GM18519 (cell line): Measurements from ENCODE around the gene LBX1.

Experiments used
- ATAC-seq: cut with Tn5 transposase; IDR thresholded peaks from one replicate; pipeline ENCODE4 v1.9.1; 2021; ENCODE audit warnings: mild to moderate bottlenecking, moderate library complexity; ENCODE audit not compliant: unreplicated experiment, low FRiP score

LBX1 gene

DNA sequence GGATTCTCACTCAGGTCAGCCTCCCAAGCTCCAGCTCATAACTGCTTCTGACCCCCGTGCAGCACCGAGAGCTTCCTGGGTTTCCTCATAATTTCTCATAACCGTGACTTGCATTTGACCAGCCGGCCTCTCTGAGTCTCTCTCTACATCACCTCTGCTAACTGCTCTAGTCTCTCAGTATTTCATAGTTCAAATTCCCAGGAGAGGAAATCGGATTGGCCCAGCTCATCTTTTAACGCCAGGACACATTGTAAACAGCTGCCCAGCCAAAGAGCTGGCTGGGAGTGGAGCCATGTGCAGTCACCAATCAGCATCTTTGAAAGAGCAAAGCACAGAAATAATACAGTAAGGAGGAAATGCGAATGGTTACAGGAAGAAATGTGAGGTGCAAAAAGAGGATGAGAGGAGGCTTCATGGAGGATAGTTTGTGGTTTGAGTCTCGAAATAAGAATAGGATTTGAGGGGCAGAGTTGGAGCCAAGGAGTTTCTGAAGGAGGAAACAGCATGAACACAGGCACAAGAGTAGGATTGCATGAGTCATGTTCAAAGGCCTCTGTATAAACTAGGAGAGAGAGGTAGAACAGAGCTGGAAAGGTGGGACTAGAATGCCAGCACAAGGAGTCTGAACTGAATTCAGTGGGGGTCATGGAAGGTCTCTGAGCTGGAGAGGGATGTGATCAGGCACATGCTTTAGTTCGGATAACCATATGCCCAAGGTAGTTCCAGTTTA is 15.2 kb upstream of the LBX1 start:
- no peak for ATAC-seq

DNA sequence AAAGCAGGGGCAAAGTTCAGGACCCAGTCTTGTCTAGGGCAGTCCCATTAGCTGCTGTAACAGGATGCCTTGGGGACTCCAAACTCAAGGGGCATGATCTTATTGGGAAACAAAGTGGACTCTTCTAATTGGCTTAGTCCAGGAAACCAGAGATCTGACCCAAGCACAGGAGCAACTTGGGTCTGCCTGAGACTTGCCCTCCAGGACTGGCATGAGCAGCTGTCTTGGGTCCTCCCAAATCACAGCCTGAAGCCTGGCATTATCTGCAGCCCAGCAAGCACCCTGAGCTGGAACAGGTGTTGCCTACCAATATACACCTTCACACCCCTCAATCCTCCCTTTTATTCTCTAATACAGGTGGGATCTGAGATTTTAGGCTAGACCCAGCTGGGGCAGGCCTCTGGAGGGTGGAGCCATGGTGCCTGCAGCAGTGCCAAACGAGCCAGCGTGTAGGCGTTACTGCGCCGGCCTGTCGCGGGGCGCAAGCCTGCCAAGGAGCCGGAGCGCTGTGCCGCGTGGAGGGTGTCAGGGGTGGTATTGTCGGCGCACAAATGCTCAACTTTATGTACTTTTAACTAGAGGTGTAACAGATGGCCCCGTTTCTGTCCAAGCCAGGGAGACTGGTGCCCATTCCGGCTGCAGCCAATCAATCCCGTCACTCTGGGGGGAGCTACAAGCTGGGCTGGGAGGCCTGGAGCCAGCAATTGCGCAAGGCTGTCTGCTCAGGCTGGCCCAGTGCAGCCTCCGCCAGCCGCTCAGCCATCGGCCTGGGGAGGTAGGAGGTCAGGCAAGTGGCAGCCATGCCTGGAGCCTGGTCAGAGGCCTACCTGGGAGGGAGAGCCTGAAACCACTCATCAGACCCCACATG is 12.8 kb upstream of the LBX1 start:
- no peak for ATAC-seq

DNA sequence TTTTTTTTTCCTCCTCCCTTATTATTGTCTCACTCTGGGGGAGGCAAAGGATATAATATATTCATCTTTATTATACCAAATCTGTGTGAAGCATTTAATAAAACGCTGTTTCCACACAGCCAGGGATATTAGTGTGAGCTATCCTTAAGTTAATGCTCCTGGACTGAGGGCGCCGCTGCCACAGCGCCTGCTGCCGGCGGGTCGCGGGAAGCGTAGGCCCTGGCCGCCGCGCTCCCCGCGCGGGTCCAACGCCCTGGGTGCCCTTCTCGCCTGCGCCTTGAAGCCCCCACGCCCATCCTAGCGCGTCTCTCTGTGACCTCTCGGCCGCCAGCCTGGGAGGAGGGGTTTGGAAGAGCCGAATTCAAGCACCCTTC is 9.5 kb upstream of the LBX1 start:
- ATAC-seq: no peak

DNA sequence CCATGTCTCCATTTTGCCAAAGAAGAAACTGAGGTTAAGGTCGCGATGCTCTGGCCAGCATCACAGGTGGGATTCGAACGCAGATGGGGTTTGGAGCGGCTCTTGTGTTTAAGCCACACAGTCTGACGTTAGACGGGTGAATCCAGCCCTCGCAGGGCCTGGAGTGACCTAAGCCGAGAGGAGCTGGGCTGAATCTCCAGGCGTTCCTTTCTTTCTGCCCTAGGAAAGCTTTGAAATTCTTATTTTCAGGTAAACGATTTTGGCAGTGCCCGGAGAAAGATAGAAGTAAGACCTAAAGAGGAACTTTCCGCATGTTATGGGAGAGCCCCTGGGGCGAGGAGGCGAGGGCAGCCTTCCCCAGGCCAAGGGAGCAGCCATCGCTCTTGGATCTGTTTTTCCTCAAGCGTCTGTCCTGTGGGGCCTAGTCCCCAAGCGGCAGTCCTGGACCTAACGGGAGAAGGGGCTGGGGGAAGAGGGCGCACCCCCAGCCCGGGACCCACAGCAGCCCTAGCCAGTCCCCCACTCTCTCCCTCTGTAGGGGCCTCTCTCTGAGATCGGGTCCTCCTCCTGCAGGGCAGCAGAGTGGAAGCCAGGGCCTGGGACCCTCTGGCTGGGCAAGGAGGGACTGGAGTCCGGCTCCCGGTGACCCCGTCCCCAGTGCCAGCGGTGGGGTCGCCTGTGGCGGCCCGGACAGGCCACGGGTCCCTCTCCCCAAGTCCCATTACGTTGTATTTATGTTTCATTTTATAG is 8.9 kb upstream of the LBX1 start:
- no peak for ATAC-seq

DNA sequence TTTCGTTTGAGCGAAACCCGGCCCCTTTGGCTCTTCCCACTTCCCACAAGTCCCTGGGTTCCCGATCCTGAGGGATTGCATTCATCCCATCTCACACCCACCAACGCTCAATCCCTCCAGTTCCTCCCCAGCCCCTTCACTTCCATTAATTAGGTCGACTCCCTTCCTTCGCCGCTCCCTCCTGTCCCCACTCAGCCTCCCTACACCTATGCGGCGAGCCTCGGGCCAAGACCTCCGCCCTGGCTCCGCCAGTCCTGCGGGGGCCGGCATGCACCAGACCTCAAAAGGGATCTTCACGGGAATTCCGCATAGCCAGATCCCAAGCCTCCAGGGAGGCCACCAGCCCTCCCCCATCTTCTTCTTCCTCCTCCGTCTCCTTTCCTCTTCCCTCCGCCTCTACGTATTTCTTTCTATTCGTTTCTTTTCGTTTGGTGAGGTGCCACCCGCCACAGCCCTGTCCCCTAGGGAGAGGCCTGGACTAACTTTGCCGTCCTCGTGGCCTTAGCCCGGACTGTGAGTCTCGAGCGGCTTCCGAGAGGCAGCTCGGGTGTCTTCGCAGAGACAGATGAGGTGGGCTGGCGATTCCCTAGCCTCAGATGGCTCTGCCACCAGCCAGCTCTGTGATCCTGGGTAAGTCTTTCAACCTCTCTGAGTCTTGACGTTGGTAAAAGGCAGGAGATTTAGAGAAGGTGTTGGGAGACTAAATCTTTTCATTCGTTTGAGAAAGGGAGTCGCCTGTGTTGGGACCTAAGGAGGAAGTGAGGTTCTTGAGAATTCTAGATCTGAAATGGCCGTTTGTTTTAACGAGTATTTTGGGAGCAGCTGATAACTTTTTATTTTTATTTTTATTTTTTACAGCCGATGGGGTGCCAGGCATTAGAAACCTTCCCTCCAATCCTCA is 8.1 kb upstream of the LBX1 start:
- no peak for ATAC-seq

DNA sequence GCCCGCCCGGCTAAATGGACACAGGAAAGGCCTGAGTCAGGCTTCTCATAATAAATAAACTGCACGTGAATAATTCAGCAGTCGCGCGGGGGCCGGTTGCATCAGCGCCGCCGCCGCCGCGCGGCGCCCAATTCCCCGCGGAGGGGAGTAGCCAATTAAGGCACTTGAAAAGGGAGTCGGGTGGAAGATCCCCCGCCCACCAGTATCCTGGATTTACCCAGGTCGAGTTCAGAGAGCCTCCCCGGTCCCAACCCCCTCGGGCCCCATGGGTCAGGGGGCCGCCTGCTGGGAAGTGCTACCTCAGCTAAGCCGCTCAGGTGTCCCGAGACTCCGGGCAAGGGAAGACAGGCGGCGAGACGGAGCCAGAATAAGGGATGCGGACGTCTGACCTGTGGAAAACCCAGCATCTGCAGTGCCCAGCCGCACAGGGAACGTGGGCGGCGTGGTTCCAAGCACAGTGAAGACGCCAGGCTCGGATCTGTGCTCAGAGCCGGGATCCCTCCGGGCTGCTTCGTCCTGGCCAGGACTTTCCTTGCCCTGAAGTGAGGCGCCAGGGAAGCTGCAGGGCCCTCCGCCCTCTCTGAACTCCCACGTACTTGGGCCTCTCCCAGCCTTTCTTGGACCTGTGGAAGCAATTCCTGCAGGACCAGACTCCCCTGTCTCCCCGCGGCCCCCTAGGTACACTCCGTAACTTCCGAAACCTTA is 7.3 kb upstream of the LBX1 start:
- no peak for ATAC-seq

- ATAC-seq: no peak
Measured at GRCh38 chr10:101235766-101236165, 6.5 kb upstream of the LBX1 start.

GRCh38 chr10:101234333-101234732 is 5.1 kb upstream of the LBX1 start:
- ATAC-seq: no peak

- ATAC-seq: no peak
Measured at GRCh38 chr10:101233863-101234262, 4.6 kb upstream of the LBX1 start.

GRCh38 chr10:101233443-101233842 is 4.2 kb upstream of the LBX1 start:
- no peak for ATAC-seq

DNA sequence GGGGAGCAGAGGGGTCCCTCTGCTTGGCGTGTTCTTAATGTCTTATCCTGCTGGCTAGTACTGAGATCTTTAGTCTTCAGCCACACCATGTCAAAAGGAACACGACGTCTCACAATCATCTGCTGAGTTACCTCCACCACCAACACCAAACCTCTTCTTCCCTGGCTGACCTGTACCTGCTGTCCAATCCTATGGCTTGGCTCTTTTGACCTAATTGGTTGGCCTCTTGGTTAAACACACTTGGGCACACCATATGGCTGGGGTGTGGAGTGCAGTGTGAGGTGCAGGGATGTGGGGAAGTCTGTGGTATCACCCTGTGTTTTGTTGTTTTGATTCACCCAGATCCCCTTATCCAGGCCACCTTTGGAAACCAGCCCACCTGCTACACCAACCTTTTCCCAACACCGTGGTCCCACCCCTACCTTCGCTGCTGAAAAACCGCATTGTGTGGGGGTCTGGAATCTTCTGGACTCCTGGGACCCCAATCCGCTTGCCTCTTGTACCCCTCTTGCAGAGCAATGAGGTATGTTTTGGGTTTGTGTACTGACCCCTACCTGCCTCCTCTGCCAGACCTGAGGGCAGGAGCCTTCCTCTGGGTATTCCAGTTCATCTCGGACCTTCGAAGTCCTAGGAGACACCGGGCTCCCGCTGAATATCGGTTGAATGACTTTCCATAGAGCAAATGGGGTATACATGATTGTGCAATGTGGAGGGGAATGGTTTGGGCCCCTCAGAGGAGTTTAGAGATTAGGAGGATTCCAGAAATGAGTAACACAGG is 2.8 kb upstream of the LBX1 start:
- ATAC-seq: no peak

GRCh38 chr10:101231092-101231491 is 1.8 kb upstream of the LBX1 start:
- ATAC-seq: no peak

- no peak for ATAC-seq
Measured at GRCh38 chr10:101230183-101230917, 1.1 kb upstream of the LBX1 start.

- no peak for ATAC-seq
Measured at GRCh38 chr10:101228966-101229265, 347 bp downstream of the LBX1 start.

GRCh38 chr10:101228153-101228965 is 904 bp downstream of the LBX1 start:
- no peak for ATAC-seq

GRCh38 chr10:101227429-101228152 is 1.7 kb downstream of the LBX1 start:
- ATAC-seq: no peak
